IMR-90 (cell line): ENCODE data around the gene TRPV4.

Experiments used
- BHLHE40 ChIP-seq: fragments of 150-350 bp; IDR thresholded peaks from 2 replicates; pipeline ENCODE4 v1.6.1; 2016; ENCODE audit warnings: mild to moderate bottlenecking, low read depth, low read length
- CEBPB ChIP-seq: IDR thresholded peaks from 2 replicates; pipeline ENCODE4 v1.6.1; 2012; ENCODE audit warnings: low read depth, low read length, improper control_type of control experiment
- ELK1 ChIP-seq: fragments of 150-350 bp; IDR thresholded peaks from 2 replicates; pipeline ENCODE4 v1.6.1; 2016; ENCODE audit warnings: low read depth, mild to moderate bottlenecking, low read length, moderate library complexity, borderline replicate concordance
- MXI1 ChIP-seq: IDR thresholded peaks from 2 replicates; pipeline ENCODE4 v1.6.1; 2012; ENCODE audit warnings: low read depth, mild to moderate bottlenecking, low read length, moderate library complexity, borderline replicate concordance
- NFE2L2 ChIP-seq: fragments of 150-350 bp; IDR thresholded peaks from 2 replicates; pipeline ENCODE4 v1.6.1; 2016; ENCODE audit warnings: low read depth, mild to moderate bottlenecking, low read length
- POLR2A ChIP-seq: IDR thresholded peaks from 2 replicates; pipeline ENCODE4 v1.6.1; 2012; ENCODE audit warnings: mild to moderate bottlenecking, low read depth, low read length
- RAD21 ChIP-seq: IDR thresholded peaks from 2 replicates; pipeline ENCODE4 v1.6.1; 2012; ENCODE audit warnings: low read length, improper control_type of control experiment
- RCOR1 ChIP-seq: IDR thresholded peaks from 2 replicates; pipeline ENCODE4 v1.6.1; 2012; ENCODE audit warnings: mild to moderate bottlenecking, low read length, improper control_type of control experiment; ENCODE audit not compliant: insufficient replicate concordance
- RFX5 ChIP-seq: IDR thresholded peaks from 2 replicates; pipeline ENCODE4 v1.8.0; 2012; ENCODE audit warnings: low read depth, mild to moderate bottlenecking, low read length, moderate library complexity
- SMC3 ChIP-seq: fragments of 150-350 bp; IDR thresholded peaks from 2 replicates; pipeline ENCODE4 v1.6.1; 2016; ENCODE audit warnings: low read depth, mild to moderate bottlenecking, antibody characterized with exemption, low read length, moderate library complexity
- USF2 ChIP-seq: fragments of 150-350 bp; IDR thresholded peaks from 2 replicates; pipeline ENCODE4 v1.6.1; 2017; ENCODE audit warnings: mild to moderate bottlenecking, antibody characterized with exemption, low read length, low read depth
- TF ChIP-seq, protein P1 (sequence below): conservative IDR thresholded peaks from 2 replicates; pipeline ENCODE4 v1.5.1; 2012; ENCODE audit warnings: mild to moderate bottlenecking, low read depth, low read length, improper control_type of control experiment

GRCh38 chr12:109824731-109825130 lies 8.5 kb downstream of the TRPV4 start:
- TF ChIP-seq, protein P1, sequence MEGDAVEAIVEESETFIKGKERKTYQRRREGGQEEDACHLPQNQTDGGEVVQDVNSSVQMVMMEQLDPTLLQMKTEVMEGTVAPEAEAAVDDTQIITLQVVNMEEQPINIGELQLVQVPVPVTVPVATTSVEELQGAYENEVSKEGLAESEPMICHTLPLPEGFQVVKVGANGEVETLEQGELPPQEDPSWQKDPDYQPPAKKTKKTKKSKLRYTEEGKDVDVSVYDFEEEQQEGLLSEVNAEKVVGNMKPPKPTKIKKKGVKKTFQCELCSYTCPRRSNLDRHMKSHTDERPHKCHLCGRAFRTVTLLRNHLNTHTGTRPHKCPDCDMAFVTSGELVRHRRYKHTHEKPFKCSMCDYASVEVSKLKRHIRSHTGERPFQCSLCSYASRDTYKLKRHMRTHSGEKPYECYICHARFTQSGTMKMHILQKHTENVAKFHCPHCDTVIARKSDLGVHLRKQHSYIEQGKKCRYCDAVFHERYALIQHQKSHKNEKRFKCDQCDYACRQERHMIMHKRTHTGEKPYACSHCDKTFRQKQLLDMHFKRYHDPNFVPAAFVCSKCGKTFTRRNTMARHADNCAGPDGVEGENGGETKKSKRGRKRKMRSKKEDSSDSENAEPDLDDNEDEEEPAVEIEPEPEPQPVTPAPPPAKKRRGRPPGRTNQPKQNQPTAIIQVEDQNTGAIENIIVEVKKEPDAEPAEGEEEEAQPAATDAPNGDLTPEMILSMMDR = no peak
- TF ChIP-seq POLR2A (no peak), BHLHE40 (no peak), RCOR1 (no peak), NFE2L2 (no peak), SMC3 (no peak), RAD21 (no peak), RFX5 (no peak), ELK1 (no peak), CEBPB (no peak), MXI1 (no peak), USF2 (no peak)
